ENCODE data around the gene GREB1. TPM values are rescaled to one million over a fixed set of nuclear protein-coding genes. Genes with fewer than 3 reads are reported as not detected.
A peak's percentile ranks its signal among the peaks of the same experiment; 100 is the strongest.

The GREB1 gene
- total RNA-seq, 1 donor from 2014 or later = 30.8 TPM

GRCh38 chr2:11578081-11578948 lies 44.5 kb downstream of the GREB1 start:
- peaks cover 12% of the 10 kb centered on the region for H3K27me3 Mint-ChIP-seq (ENCODE audit: insufficient read depth, low read depth)
- H3K79me2 ChIP-seq (ENCODE audit: low read depth) = no peaks in the 10 kb centered on the region
- no peaks in the 10 kb centered on the region for H3K9me3 Mint-ChIP-seq
- H3K4me2 ChIP-seq = no peak overlapping the region
- no peak overlapping the region for H3K27ac ChIP-seq
- H3K36me3 ChIP-seq = no peaks in the 10 kb centered on the region
- H2AFZ ChIP-seq (replicated peaks) = no peak overlapping the region
- H3K4me1 Mint-ChIP-seq = peaks cover 51% of the 10 kb centered on the region
- H3K27ac Mint-ChIP-seq = peak overlapping the region; percentile 57
- H3K4me3 ChIP-seq = no peak overlapping the region
- peaks cover 17% of the 10 kb centered on the region for H3F3A ChIP-seq (ENCODE audit: low read depth)
- peaks cover 58% of the 10 kb centered on the region for H3K36me3 Mint-ChIP-seq
- no peaks in the 10 kb centered on the region for H3K9me3 ChIP-seq (ENCODE audit: low read depth)
- TF ChIP-seq EZH2 (IDR thresholded peaks at IDR 0.05) (no peak), EZH2phosphoT487 (IDR thresholded peaks at IDR 0.05) (no peak), CTCF (IDR thresholded peaks at IDR 0.05) (no peak)
- peaks cover 17% of the 10 kb centered on the region for H3K4me1 ChIP-seq
- H3K27me3 ChIP-seq = no peaks in the 10 kb centered on the region
- H3K9ac ChIP-seq = no peak overlapping the region
- H3K4me3 Mint-ChIP-seq = no peak overlapping the region
- peaks cover 3% of the 10 kb centered on the region for H4K20me1 ChIP-seq (ENCODE audit: low read depth)
- no peak for DNase-seq (ENCODE audit: low spot score)

GRCh38 chr2:11578986-11579774 lies 45.3 kb downstream of the GREB1 start:
- peaks cover 53% of the 10 kb centered on the region for H3K4me1 Mint-ChIP-seq
- no peak overlapping the region for H3K27ac ChIP-seq
- no peak overlapping the region for H3K9ac ChIP-seq
- peaks cover 17% of the 10 kb centered on the region for H3F3A ChIP-seq (ENCODE audit: low read depth)
- H3K36me3 Mint-ChIP-seq = peaks cover 56% of the 10 kb centered on the region
- no peak for TF ChIP-seq CTCF (IDR thresholded peaks at IDR 0.05)
- no peak for TF ChIP-seq EZH2 (IDR thresholded peaks at IDR 0.05)
- TF ChIP-seq EZH2phosphoT487 (IDR thresholded peaks at IDR 0.05) = no peak
- H3K4me3 Mint-ChIP-seq = no peak overlapping the region
- H2AFZ ChIP-seq (replicated peaks) = no peak overlapping the region
- no peaks in the 10 kb centered on the region for H3K9me3 Mint-ChIP-seq
- H4K20me1 ChIP-seq (ENCODE audit: low read depth) = peaks cover 9% of the 10 kb centered on the region
- no peaks in the 10 kb centered on the region for H3K36me3 ChIP-seq
- no peaks in the 10 kb centered on the region for H3K27me3 ChIP-seq
- H3K79me2 ChIP-seq (ENCODE audit: low read depth) = no peaks in the 10 kb centered on the region
- no peak overlapping the region for H3K4me2 ChIP-seq
- H3K4me1 ChIP-seq = peaks cover 15% of the 10 kb centered on the region
- no peak overlapping the region for H3K4me3 ChIP-seq
- peak overlapping the region; percentile 17 for H3K27ac Mint-ChIP-seq
- no peak for DNase-seq (ENCODE audit: low spot score)
- H3K9me3 ChIP-seq (ENCODE audit: low read depth) = no peaks in the 10 kb centered on the region
- H3K27me3 Mint-ChIP-seq (ENCODE audit: insufficient read depth, low read depth) = peaks cover 9% of the 10 kb centered on the region

- no peaks in the 10 kb centered on the region for H3K27me3 ChIP-seq
- no peak for TF ChIP-seq EZH2 (IDR thresholded peaks at IDR 0.05)
- TF ChIP-seq CTCF (IDR thresholded peaks at IDR 0.05) = no peak
- no peak for TF ChIP-seq EZH2phosphoT487 (IDR thresholded peaks at IDR 0.05)
- Mint-ChIP-seq H3K4me3 (no peak overlapping the region), H3K27ac (peak overlapping the region; percentile 4), H3K27me3 (ENCODE audit: insufficient read depth, low read depth) (peaks cover 9% of the 10 kb centered on the region), H3K9me3 (no peaks in the 10 kb centered on the region), H3K36me3 (peaks cover 58% of the 10 kb centered on the region), H3K4me1 (peaks cover 50% of the 10 kb centered on the region)
- H3K79me2 ChIP-seq (ENCODE audit: low read depth) = no peaks in the 10 kb centered on the region
- no peak overlapping the region for H3K9ac ChIP-seq
- no peak overlapping the region for H3K27ac ChIP-seq
- H3K9me3 ChIP-seq (ENCODE audit: low read depth) = no peaks in the 10 kb centered on the region
- DNase-seq (ENCODE audit: low spot score) = peak; percentile 11
- no peak overlapping the region for H3K4me3 ChIP-seq
- H3K36me3 ChIP-seq = no peaks in the 10 kb centered on the region
- peaks cover 9% of the 10 kb centered on the region for H4K20me1 ChIP-seq (ENCODE audit: low read depth)
- H2AFZ ChIP-seq (replicated peaks) = no peak overlapping the region
- H3K4me1 ChIP-seq = peaks cover 15% of the 10 kb centered on the region
- peaks cover 17% of the 10 kb centered on the region for H3F3A ChIP-seq (ENCODE audit: low read depth)
- H3K4me2 ChIP-seq = no peak overlapping the region
Measured at GRCh38 chr2:11579867-11580659, 46.2 kb downstream of the GREB1 start.
